Epithelial cell of esophagus (primary cell): ENCODE results near the gene ANKRD42.
A peak's percentile ranks its signal among the peaks of the same experiment; 100 is the strongest.
"Not testable (repeated sequence)": the region's sequence is repeated elsewhere in the genome, so short reads cannot be mapped to it uniquely, and the experiment has no call there.

ENCODE experiments used
- DNase-seq: peaks from one replicate; pipeline ENCODE4 v3.0.0; 2010; ENCODE audit warnings: low read depth
- H3K4me3 ChIP-seq: 2 replicates; pipeline ENCODE4 v1.5.1; 2011; ENCODE audit warnings: mild to moderate bottlenecking, low read length, control low read depth
- TF ChIP-seq, protein P1 (sequence below): IDR thresholded peaks from 2 replicates; pipeline ENCODE4 v1.5.1; 2011; ENCODE audit warnings: low read depth, mild to moderate bottlenecking, low read length, control low read depth, inconsistent platforms; ENCODE audit not compliant: insufficient read depth; ENCODE audit errors: missing control alignments

The ANKRD42 gene

DNA sequence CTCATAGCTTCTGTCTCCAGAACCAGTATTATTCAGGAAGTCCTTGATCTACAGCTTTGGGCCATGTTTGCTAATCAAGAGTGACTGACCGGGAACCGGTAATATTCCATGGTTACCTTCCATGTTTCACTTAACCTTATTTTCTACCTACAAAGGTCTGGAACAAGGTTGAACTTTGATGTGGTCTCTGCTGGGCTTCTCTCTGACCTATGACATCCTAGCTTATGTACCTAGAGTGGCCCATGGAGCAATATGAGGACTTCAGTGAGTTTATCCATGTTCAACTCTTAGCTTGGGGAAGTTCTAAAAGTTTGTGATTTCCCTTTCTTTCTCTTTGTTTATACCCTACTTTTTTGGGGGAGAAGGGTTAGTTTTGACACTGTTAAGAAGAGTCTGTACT is 59.4 kb downstream of the ANKRD42 start:
- TF ChIP-seq, protein P1, sequence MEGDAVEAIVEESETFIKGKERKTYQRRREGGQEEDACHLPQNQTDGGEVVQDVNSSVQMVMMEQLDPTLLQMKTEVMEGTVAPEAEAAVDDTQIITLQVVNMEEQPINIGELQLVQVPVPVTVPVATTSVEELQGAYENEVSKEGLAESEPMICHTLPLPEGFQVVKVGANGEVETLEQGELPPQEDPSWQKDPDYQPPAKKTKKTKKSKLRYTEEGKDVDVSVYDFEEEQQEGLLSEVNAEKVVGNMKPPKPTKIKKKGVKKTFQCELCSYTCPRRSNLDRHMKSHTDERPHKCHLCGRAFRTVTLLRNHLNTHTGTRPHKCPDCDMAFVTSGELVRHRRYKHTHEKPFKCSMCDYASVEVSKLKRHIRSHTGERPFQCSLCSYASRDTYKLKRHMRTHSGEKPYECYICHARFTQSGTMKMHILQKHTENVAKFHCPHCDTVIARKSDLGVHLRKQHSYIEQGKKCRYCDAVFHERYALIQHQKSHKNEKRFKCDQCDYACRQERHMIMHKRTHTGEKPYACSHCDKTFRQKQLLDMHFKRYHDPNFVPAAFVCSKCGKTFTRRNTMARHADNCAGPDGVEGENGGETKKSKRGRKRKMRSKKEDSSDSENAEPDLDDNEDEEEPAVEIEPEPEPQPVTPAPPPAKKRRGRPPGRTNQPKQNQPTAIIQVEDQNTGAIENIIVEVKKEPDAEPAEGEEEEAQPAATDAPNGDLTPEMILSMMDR, result no peak
- no peak for DNase-seq

DNA sequence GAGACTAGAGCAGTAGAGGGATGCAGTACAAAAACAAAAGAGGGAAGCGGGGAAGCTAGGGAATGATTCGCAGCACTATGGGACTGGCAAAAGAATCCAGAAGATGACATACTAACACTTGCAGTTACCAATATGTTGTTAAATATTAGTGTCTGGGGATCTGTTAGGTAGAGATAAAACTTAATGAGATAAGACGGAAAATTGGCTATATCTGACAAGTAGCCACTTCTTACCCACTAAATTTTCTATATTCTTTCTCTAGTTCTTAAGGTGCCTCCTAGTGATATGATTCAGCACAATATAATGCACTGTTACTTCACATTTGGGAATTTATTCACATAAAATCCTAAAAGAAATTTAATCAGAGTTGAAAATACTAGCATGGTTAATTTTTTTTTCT is 61.9 kb downstream of the ANKRD42 start:
- H3K4me3 ChIP-seq, result no peak overlapping the region
- TF ChIP-seq, protein P1, result no peak
- DNase-seq, result no peak

More for the DNA sequence above, 59.4 kb downstream of the ANKRD42 start:
- H3K4me3 ChIP-seq, result no peak overlapping the region

DNA sequence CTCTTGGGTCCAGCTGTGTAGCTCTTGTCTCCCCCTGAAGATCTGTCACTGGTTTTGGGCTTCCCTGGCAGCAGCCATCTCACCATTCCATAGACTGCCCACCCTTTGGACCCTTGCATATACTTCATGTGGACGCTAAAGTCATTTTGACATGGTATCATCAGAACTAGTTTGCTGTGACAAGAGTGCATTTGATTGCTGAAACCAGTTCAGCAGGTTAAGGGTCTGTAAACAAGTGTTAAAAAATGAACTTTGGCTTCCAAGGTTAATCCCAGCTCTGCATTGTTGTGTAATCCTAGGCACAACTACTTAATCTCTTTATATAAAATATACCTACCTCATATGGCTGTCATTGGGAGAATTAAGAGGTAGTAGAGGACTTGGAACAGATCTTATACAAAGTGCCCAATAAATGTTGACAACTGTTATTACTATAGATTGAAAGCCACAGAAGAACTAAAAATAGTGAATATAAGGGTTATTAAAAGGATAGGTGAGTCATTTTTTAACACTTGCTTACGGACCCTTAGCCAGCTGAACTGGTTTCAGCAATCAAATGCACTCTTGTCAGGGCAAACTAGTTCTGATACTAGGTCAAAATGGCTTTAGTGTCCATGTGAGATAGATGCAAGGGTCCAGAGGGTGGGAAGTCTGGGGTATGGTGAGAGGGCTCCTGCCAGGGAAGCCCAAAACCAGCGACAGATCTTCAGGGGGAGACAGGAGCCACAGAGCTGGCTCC is 63.3 kb downstream of the ANKRD42 start:
- DNase-seq, result peak; percentile 3
- H3K4me3 ChIP-seq, result no peak overlapping the region
- TF ChIP-seq, protein P1, result no peak

DNA sequence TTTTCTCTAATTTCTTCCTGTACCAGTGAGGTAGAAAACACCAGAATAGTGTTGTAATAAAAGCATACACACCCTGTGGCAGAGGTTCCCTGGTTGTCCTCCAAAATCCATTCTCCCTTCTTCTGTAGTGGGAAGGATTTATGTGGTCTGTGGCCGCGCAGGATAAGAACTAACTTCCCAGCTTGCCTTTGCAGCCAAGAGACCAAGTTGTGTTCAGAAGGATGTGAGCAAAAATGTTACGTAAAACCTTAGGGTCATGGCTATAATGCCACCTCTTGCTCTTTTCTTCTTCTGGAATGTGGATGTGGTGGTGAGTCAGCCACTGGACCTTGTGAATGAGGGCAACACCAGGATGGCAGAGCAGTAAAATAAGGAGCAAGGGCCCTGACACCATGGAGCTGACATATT is 64.3 kb downstream of the ANKRD42 start:
- H3K4me3 ChIP-seq, result no peak overlapping the region
- peak; percentile 14 for DNase-seq
- TF ChIP-seq, protein P1, result no peak

DNA sequence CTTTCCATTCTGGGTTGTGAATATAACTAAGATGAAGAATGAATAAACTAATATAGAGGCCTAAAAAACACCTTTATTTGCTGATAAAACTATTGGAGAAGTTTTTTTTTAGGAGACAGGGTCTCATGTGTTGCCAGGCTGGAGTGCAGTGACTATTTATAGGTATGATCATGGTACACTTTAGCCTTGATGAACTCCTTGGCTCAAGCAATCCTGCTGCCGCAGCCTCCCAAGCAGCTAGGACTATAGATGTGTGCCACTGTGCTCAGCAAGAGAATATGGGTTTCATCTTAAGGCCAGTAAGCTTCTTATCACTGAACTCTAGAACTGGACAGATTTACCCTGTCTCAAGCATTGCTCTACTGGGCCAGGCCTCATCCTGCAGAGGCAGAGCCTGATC is 66.0 kb downstream of the ANKRD42 start:
- no peak for DNase-seq
- no peak overlapping the region for H3K4me3 ChIP-seq
- TF ChIP-seq, protein P1, result no peak

DNA sequence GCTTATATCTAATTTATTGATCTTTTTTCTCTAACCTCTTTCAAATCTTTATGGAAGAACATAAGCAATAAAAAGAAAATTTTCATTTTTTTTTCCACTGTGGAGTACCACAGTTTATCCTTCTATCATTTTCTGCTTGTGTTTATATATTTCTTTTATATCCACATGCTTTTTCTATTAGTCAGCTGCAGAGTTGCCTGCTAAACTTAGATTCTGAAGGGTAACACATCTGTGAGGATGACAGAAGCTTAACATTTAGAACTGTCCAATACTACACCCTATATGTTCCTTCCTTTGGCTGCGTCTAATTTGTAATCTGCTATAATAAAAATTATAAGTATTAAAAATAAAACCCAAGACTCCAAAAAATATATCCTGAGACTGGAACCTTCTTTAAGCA is 71.8 kb downstream of the ANKRD42 start:
- TF ChIP-seq, protein P1, result no peak

DNA sequence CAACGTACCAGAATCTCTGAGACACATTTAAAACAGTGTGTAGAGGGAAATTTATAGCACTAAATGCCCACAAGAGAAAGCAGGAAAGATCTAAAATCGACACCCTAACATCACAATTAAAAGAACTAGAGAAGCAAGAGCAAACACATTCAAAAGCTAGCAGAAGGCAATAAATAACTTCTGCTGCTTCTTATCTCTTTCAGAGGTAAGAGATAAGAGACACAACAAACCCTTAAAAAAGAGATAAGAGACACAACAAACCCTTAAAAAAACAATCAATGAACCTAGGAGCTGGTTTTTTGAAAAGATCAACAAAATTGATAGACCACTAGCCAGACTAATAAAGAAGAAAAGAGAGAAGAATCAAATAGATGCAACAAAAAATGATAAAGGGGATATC is 75.6 kb downstream of the ANKRD42 start:
- DNase-seq, H3K4me3 ChIP-seq: not testable (repeated sequence)

More for the DNA sequence above, 71.8 kb downstream of the ANKRD42 start:
- DNase-seq, result no peak
- H3K4me3 ChIP-seq, result no peak overlapping the region

DNA sequence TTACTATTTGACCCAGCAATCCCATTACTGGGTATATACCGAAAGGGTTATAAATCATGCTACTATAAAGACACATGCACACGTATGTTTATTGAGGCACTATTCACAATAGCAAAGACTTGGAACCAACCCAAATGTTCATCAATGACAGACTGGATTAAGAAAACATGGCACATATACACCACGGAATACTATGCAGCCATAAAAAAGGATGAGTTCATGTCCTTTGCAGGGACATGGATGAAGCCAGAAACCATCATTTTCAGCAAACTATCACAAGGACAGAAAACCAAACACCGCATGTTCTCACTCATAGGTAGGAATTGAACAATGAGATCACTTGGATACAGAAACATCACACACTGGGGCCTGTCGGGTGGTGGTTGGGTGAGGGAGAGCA is 78.2 kb downstream of the ANKRD42 start:
- DNase-seq, result not testable (repeated sequence)

More for the DNA sequence above, 78.2 kb downstream of the ANKRD42 start:
- H3K4me3 ChIP-seq, result not testable (repeated sequence)
